T1000 (cell line): ENCODE measurements around the gene FBXO2.
A peak's percentile ranks its signal among the peaks of the same experiment; 100 is the strongest.

Source experiments
- DNase-seq: peaks from one replicate; lab custom pipeline; 2025; ENCODE audit warnings: mixed read lengths; lab: John Stamatoyannopoulos, UW

The FBXO2 gene

DNA sequence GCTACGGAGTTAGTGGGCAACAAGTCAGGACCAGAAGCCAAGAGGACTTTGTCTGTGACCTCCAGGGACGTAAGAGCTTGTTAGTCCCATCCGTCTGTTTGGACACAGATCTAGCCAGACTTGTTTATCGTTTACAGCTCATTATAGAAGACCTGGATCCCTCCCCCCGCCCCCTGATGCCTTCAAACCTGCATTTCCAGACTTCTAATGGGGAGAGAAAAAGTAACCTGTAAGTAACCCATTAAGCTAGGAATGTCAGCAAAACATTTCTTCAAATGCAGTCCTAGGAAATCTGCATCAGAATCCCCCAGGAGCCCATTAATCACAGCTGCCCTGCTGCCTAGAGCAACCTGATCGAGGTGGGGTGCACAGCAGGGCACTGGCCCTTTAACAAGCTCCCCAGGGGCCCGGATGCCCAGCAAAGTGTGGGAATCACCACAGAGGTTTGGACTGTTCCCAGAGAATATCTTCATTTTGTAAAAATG is 28.1 kb upstream of the FBXO2 start:
- no peak for DNase-seq

DNA sequence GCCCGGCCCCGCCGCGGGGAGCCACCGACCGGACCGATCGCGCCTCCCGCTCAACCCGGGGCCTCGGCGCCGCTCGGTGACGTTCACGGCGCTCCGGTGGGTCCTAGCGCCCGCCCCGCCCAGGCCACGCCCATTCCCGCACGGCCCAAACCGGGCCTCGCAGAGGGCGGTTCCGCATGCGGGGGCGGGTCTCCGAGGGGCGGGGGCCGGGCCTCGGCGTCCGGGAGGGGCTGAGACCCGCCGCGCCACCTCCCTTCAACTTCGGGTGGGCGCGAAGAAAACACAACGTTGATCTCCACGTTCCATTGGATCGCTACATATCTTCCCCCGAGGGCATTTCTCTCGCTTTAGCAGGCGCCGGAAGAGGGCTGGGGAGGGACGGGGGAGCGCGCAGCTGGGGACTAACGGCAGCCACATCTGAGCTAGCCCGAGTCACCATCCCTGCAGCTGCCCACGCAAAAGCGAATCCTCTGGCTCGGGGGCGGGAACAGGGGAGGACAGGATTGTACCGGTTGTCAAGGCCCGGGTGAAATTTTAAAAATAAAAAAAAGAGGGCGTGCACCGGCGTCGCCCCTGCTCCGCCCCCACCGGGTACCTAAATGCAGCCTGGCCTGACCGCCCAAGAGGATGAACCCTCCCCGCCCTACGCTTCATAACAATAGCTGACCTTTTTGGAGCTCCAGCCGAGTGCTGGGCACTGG is 27.0 kb upstream of the FBXO2 start, which contains the start of gene MAD2L2:
Gene MAD2L2 (minus strand): TSS at position 78 of the 701 bp plus-strand sequence. CDS start 547 bp downstream, outside the sequence.
- DNase-seq = peak; percentile 83

DNA sequence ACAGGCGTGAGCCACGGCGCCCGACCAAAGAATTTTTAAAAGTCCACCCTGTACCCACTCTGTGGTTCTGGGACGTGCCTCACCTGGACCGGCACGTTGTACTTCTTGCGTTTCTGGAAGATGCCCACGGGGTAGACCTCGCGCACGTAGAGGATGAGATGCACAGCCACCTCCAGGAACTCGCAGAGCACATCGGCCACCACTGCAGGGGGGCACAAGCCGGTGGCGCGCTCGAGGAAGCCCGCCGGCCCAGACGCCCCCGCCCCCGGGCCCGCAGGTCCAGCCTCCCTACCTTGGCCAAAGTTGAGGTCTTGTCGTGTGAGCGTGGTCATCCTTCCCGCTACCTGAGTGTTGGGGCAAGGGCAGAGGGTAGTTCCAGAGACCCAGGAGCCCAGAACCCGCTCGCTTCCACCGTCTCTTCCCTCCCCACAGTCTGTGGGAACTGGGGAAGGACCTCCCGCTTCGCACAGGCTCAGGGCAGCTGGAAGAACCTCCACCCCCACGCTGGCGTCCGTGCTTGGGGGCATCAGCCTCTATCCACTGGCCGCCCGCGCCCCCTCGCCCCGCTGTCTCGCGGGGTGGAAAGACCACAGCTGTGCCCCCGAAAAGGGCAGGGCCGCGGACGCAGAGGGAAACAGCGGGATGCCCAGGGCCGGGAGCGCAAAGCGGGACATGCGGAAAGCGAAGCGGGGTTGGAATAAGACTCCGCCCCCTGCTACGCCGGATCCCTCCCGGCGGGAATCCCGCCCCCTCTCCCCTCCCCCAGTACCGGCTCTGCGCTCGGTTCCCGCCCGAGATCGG is 26.2 kb upstream of the FBXO2 start:
- DNase-seq = no peak

DNA sequence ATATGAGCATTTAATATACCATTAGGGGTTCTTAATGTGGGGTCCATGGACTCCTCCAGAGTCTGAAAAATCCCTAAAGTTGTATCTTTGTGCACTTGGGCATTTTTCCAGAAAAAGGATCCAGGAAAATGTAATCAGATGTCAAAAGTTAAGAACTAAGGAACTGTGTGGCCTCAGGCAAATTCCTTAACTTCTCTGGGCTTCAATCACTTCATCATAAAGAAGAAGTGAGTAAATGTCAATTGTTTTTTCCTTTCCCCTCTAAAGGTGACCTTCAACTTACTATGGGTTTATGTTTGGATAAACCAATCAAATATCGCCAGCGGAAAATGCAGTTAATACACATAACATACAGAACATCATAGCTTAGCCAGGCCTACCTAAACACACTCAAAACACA is 24.2 kb upstream of the FBXO2 start:
- DNase-seq = no peak

DNA sequence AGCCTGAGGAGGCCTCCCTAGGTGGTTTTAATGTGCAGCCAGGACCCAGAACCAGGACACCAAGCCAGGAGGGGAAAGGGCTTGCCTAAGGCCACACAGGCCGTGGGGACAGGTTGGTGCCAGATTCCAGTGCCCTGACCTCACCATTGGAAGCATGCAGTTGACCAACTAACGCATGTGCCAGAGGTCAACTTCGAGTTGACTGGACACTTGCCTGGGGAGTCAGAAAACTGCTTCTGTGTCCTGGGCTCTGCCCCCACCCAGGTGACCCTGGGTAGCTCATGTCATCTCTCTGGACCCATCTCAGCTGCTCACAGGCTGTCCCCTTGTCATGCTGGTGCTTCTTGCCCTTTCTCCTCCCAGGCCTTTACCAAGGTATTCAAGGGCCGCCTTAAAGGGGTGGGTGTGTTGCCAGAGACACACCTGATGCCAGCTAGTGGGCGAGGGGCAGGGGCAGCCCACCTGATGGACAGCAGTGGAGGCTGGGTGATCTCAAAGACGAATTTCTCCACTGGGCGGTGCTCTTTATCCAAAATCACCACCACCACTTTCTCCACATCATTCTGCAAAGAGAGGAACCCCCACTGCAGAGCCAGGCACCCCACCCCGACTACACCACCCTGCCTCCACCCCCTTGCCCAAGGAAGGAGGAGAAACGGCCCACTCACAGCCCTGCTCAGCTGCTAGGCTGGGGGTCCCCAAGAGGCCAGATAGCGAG is 22.3 kb upstream of the FBXO2 start:
- DNase-seq = no peak

DNA sequence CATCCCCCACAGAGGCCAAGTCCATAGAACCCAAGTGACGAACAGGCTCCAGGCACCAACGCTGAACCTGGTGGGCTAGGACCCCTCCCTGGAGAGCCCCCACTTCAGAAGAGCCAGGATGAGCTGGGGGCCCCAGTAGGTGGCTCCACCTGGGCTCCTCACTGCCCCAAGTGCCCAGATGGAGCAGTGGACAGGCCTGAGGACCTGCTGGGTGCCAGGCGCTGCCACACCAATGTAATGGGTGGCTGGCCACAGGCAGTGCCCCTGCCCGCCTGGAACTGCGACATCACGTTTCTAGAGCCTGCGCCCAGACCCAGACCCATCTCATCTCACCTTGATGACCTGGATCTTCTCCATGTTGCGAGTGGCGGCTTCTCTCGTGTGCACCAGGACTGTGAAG is 21.1 kb upstream of the FBXO2 start:
- DNase-seq = no peak

DNA sequence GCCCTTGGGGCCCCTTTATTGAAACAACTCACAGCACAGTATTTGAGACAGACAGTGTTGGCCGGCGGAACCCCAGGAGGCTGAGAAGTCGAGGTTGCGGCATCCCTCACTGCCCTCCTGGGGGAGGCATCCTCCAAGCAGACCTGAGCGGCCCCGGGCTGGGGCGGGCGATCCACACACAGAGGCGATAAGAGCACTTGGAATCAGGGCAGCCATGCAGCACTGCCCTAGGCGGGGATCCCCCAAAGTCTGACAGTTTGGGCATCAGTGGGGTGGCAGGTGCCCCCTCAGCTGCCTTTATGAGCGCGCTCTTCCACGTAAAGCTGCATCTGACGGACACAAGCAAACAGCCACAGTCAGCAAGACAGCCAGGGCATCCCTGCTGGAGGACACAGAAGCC is 20.3 kb upstream of the FBXO2 start:
- DNase-seq = no peak

DNA sequence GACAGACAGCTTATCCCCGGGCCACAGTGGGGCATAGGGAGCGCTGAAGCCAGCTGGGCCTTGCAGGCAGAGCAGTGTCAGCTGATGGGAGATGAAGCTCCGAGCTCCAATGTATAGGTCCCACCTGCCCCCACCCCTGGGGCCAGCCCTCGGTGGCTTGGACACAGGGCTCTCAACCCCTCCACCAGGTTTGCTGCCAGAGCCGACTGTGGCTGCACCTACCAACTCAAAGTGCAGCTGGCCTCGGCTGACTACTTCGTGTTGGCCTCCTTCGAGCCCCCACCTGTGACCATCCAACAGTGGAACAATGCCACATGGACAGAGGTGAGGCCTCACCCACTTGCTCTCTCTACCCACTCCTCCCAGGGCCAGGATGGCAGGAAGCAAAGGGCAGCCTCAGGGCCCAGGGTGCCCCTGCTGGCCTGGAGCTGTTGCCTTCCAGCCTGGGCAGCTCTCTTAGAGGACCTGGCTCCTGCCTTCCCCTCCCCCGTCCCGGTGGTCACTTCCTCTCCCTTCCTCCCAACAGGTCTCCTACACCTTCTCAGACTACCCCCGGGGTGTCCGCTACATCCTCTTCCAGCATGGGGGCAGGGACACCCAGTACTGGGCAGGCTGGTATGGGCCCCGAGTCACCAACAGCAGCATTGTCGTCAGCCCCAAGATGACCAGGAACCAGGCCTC is 19.0 kb upstream of the FBXO2 start:
- DNase-seq = no peak

DNA sequence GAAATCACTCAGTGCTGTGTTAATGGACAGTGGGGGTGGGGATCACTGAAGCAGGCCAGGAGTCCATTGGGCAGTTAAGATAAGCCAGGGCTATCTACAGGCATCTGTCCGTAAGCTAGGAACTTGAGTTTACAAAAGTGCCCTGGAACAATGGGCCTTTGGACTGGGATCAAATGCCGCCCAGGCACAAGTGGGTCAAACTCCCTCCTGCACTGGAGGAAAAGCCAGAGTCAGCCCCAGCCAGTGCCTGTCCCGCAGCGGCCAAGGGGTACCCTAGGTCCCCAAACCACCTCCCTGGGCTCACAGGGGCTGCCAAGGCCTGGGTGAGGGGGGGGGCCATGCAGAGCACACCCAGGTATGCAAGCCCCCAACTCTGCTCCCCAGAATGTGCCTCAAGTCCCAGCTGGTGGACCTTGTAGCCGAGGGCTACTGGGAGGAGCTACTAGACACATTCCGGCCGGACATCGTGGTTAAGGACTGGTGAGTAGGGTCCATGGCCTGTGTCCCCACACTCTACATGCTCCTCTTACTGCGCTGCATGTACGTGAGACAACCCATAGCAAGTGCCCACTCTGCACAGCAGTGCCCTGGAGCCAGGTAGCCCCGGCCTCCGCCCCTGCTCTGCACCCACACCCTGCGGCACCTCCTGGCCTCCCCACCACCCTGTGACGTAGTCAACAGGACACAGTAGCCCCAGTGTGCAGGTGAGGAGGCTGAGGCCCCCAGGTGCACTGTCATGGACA is 17.5 kb upstream of the FBXO2 start:
- no peak for DNase-seq

DNA sequence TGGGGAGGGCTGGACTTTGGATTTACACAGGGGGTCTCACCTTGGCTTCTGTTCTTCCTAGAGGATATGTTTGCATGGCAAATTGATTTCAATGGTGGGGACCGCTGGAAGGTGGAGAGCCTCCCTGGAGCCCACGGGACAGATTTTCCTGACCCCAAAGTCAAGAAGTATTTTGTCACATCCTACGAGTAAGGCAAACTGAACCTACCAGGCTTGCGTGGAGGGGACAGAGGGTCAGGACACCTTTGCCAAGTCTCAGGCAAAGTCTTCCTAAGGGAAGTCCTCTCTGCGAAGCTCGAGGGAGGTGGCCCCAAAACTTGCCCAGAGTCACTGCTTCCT is 16.9 kb upstream of the FBXO2 start:
- no peak for DNase-seq

DNA sequence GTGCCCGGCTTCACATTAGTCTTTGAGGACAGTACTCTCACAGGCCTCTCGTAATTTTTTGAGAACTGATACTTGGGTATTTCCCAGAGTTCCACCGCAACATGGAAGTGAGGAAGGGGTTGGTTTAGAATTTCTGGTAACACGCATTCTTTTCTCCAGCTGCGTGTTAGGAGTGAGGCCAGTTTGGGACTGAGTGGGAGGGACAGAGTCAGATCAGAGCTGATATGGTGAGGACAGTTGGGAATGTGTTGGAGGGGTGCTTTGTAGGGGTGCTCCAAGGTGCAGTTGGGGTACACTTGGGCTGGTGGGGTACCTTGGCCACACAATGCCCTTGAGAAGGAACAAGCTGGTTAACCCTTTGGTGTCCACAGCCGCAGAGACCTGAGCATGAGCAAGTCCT is 16.5 kb upstream of the FBXO2 start:
- no peak for DNase-seq

DNA sequence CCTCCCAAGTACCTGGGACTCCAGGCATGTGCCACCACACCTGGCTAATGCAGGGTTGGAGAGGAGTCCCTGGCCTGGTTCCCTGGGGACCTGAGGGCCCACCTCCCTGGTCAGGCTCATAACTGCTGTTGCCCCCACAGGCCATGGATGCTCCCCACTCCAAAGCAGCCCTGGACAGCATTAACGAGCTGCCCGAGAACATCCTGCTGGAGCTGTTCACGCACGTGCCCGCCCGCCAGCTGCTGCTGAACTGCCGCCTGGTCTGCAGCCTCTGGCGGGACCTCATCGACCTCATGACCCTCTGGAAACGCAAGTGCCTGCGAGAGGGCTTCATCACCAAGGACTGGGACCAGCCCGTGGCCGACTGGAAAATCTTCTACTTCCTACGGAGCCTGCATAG is 14.3 kb upstream of the FBXO2 start:
- no peak for DNase-seq

DNA sequence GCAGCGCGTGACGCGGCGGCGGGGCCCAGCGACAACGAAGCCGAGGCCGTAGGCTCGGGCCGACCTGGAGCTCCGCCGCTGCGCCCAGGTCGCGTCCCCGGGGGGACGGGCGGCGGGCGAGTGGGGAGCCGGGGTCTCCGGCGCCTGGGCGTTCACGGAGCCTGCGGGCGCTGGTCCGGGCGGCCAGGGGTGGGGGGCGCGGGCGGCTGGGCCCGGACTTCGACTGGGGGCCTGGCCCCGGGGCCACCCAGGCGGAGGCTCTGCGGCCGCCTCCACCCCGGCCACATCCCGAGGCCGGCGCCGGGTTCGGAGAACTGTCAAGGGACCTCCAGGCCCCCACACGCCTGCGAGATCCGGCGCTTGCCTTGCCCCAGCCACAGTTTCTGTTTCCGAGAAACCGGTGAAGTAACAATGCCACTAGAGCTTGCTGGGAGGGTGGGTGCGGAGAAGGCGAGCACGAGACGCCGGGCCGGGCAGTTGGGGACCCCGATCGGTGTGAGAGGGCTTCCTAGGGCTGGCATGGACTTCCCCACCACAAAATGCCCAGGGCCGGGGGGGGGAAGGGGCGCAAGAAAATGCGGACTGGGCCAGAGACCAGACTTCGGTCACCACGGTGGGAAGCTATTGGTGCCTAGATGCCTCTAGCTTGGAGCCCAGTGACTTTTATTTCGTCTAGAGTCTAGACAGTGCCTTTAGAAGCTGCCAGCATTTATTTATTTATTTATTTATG is 10.3 kb upstream of the FBXO2 start:
- DNase-seq = no peak

DNA sequence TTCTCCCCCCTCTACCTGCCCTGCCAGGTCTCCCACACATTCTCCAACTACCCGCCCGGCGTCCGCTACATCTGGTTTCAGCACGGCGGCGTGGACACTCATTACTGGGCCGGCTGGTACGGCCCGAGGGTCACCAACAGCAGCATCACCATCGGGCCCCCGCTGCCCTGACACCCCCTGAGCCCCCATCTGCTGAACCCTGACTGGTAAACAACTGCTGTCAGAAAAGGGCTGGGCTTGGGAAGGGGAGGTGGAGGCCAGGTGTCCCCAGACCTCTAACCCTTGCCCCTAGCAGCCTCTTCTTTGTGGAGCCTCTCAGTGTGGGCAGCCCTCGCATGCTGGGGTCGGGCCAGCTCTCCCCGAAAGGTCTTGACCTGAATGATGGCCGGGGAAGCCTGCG is 6.9 kb upstream of the FBXO2 start:
- DNase-seq = no peak

DNA sequence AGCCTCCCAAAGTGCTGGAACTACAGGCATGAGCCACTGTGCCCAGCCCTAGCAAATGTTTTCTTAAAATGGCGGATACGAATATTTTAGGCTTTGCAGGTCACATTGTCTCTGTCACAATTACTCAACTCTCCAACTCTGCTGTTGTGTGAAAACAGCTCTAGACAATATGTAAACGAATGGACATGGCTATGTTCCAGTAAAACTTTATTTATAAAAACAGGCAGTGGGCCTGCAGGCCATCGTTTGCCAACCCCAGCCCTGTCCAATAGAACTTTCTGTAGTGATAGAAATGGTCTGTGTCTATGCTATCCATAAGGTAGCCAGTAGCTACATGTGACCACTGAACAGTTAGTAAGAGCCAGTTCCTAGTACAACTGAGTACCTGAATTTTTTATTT is 5.5 kb upstream of the FBXO2 start:
- no peak for DNase-seq

DNA sequence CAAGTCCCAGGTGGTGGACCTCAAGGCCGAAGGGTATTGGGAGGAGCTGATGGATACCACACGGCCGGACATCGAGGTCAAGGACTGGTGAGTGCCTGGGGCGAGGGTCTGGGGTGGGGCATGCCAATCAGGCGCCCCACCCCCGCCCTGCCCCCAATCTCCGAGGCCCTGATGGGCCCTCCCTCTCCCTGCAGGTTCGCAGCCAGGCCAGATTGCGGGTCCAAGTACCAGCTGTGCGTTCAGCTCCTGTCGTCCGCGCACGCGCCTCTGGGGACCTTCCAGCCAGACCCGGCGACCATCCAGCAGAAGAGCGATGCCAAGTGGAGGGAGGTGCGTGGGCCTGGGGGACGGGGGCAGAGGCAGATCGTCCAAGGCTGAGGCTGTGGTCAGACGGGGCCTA is 4.3 kb upstream of the FBXO2 start:
- DNase-seq = no peak

DNA sequence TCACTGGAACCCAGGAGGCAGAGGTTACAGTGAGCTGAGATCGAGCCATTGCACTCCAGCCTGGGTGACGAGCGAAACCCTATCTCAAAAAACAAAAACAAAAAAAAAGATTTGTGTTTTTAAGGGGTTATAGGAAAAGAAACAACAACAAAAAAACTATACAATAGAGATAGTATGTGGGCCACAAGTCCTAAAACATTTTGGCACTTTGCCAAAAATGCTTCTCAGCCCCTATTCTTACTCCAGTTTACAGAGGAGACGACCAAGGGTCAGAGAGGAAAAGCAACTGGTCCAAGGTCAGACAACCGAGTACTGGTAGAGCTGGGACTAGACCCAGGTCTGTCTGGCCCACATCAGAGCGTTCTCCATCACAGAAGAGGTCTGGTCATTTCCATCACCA is 3.4 kb upstream of the FBXO2 start:
- DNase-seq = no peak

DNA sequence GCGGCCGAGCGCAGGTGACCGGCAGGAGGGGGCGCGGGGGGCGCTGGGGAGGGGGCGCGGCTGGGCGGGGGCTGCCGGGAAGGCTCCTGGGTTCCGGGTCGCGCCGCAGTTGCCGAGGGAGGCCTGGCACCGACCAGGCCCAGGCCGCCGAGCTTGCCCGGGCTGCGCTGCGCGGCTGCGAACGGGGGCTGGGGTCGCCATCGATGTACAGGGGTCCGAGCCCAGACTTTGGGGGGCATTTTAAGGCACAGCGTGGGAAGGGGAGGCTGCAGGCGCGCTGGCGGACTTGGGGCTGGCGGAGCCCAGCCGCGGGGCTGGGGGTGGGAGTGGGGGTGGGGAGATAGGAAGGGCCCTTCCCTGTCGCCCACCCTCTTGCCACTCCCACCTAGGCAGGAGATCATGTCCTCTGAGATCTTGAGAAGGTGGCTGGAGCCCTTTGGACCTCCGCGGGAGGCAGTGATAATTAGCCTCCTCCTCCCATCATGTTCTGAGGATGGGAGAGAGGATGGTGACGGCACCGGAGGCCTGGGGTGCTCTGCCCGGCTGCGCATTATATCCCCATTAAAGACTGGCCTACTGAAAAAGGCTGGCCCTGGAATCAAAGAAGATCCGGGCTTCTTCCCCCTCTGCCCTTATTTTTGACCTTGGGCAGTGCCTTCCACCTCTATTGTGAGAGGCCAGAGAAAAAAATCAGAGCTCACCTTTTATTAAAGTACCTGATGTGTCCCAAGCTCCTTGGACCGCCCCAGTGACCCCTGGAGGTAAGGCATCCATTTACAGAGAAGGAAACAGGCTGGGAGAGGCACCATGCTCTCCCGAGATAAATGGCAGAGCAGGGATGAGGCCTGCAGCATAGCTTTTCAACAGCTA is 945 bp upstream of the FBXO2 start:
- DNase-seq = no peak

DNA sequence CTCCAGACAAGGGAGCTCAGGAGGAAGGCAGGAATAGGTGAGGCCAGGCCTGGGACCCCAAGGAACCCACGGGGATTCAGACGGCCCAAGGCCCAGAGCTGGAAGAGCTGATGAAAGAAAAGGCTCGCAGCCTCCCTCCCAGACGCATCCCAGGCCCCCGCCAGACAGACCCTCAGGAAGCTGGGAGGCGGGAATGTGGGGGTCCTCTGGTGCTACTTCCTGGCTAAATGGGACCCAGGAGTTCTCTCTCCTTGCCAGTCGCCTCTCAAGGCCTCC is 430 bp downstream of the FBXO2 start:
- DNase-seq = no peak
